Uterus (tissue), 4 donors: ENCODE data around the gene NT5C2. TPM values are rescaled to one million over a fixed set of nuclear protein-coding genes. Genes with fewer than 3 reads are reported as not detected.
"Not testable (repeated sequence)": the region's sequence is repeated elsewhere in the genome, so short reads cannot be mapped to it uniquely, and the experiment has no call there.

Experiments used
- DNase-seq, 2 donors: peaks; one replicate each; pipeline ENCODE4 v3.0.0-alpha.2; 2019 to 2020
- H3K27ac ChIP-seq, 2 donors: fragments of 200-600 bp; sonication (generic); 1 replicate in 1 of 2; 2 replicates in 1 of 2; pipeline ENCODE4 v1.5.1; 2016 to 2018
- H3K27me3 ChIP-seq, 2 donors: fragments of 200-600 bp; sonication (generic); one replicate each; pipeline ENCODE4 v1.5.1; 2018 to 2019; ENCODE audit warnings: control low read depth in 1 of 2
- H3K36me3 ChIP-seq, 2 donors: fragments of 200-600 bp; sonication (generic); one replicate each; pipeline ENCODE4 v1.5.1; 2019; ENCODE audit warnings: control low read depth in 1 of 2
- H3K4me1 ChIP-seq, 2 donors: fragments of 200-600 bp; sonication (generic); one replicate each; pipeline ENCODE4 v1.5.1; 2018 to 2019; ENCODE audit warnings: control low read depth in 1 of 2
- H3K4me3 ChIP-seq, 2 donors: fragments of 200-600 bp; sonication (generic); 1 replicate in 1 of 2; 2 replicates in 1 of 2; pipeline ENCODE4 v1.5.1; 2018 to 2019; ENCODE audit warnings: mild to moderate bottlenecking in 1 of 2
- H3K9me3 ChIP-seq, 2 donors: fragments of 200-600 bp; sonication (generic); one replicate each; pipeline ENCODE4 v1.5.1; 2019; ENCODE audit warnings: control low read depth in 1 of 2
- CTCF ChIP-seq, 4 experiments: fragments of 200-600 bp in 2 of 4; fragments of 450-650 bp in 2 of 4; sonication (generic) in 2 of 4; IDR thresholded peaks; one replicate each; pipeline ENCODE4 v1.5.1; 2016 to 2019; ENCODE audit warnings: antibody characterized with exemption in 4 of 4, mild to moderate bottlenecking in 2 of 4, moderate library complexity in 1 of 4
- POLR2A ChIP-seq, 2 donors: fragments of 450-650 bp; IDR thresholded peaks; one replicate each; pipeline ENCODE4 v1.6.1; 2016; ENCODE audit warnings: antibody characterized with exemption in 2 of 2, mild to moderate bottlenecking in 1 of 2, moderate library complexity in 1 of 2
- intact Hi-C: fragments of 100-400 bp; cut with DNase I; formaldehyde crosslinking; loops from one replicate; pipeline ENCODE4 v1.15.1; 2023; ENCODE audit warnings: low total_unique reads
- total RNA-seq, 4 donors: library from RNA; depleted of rRNA in 3 of 4; stranded (reverse); fragments of >200 nt in 3 of 4; gene quantifications; one replicate each; pipeline versions ENCODE4 v1.1.0 to v1.2.4, GENCODE V29; 2014 to 2023
- donor health status: DM: yes; HTN: yes; CAD: no.

NT5C2 gene
- total RNA-seq, 4 donors from 2014 or later = 12.3 to 134 (median 99.4) TPM

GRCh38 chr10:103192089-103192450, 1.0 kb downstream of the NT5C2 start:
- no peak for DNase-seq
- intact Hi-C loops = no loop called here
- Histone ChIP-seq H3K4me1 (no peaks in the 10 kb centered on the region), H3K36me3 (no peaks in the 10 kb centered on the region), H3K27ac (peak overlapping the region; percentile 90 to 96), H3K9me3 (no peaks in the 10 kb centered on the region), H3K27me3 (no peaks in the 10 kb centered on the region), H3K4me3 (peak overlapping the region; percentile 74 to 95)
- TF ChIP-seq POLR2A (IDR thresholded peaks at IDR 0.05) (no peak), CTCF (IDR thresholded peaks at IDR 0.05) (no peak)

- H3K36me3 ChIP-seq, H3K4me3 ChIP-seq, H3K4me1 ChIP-seq, DNase-seq, H3K9me3 ChIP-seq, intact Hi-C loops, H3K27me3 ChIP-seq: not testable (repeated sequence)
- H3K27ac ChIP-seq = peak overlapping the region in 1 of 2 donors; percentile 96
Observed at GRCh38 chr10:103191198-103191597, 1.9 kb downstream of the NT5C2 start.

- no peak for DNase-seq
- Histone ChIP-seq H3K9me3 (no peaks in the 10 kb centered on the region), H3K27ac (no peak overlapping the region), H3K27me3 (no peaks in the 10 kb centered on the region), H3K4me3 (no peak overlapping the region), H3K36me3 (no peaks in the 10 kb centered on the region), H3K4me1 (no peaks in the 10 kb centered on the region)
- TF ChIP-seq POLR2A (IDR thresholded peaks at IDR 0.05) (no peak), CTCF (IDR thresholded peaks at IDR 0.05) (no peak)
- intact Hi-C loops = no loop called here
Observed at GRCh38 chr10:103188853-103189252, 4.2 kb downstream of the NT5C2 start.

- no peak for TF ChIP-seq POLR2A (IDR thresholded peaks at IDR 0.05)
- no peak for TF ChIP-seq CTCF (IDR thresholded peaks at IDR 0.05)
- no peak for DNase-seq
- no peaks in the 10 kb centered on the region for H3K4me1 ChIP-seq
- no peaks in the 10 kb centered on the region for H3K9me3 ChIP-seq
- H3K36me3 ChIP-seq = no peaks in the 10 kb centered on the region
- H3K4me3 ChIP-seq = no peak overlapping the region
- intact Hi-C loops = no loop called here
- H3K27ac ChIP-seq = no peak overlapping the region
- H3K27me3 ChIP-seq = no peaks in the 10 kb centered on the region
Observed at GRCh38 chr10:103186128-103186527, 6.9 kb downstream of the NT5C2 start.

- intact Hi-C loops = no loop called here
- no peaks in the 10 kb centered on the region for H3K4me1 ChIP-seq
- TF ChIP-seq CTCF (IDR thresholded peaks at IDR 0.05) (no peak), POLR2A (IDR thresholded peaks at IDR 0.05) (no peak)
- no peaks in the 10 kb centered on the region for H3K9me3 ChIP-seq
- no peak overlapping the region for H3K4me3 ChIP-seq
- DNase-seq = no peak
- H3K36me3 ChIP-seq = no peaks in the 10 kb centered on the region
- H3K27ac ChIP-seq = no peak overlapping the region
- no peaks in the 10 kb centered on the region for H3K27me3 ChIP-seq
Observed at GRCh38 chr10:103184615-103185014, 8.5 kb downstream of the NT5C2 start.

- intact Hi-C loops, H3K4me3 ChIP-seq, H3K36me3 ChIP-seq, H3K27ac ChIP-seq, H3K27me3 ChIP-seq, H3K4me1 ChIP-seq, DNase-seq, H3K9me3 ChIP-seq: not testable (repeated sequence)
Observed at GRCh38 chr10:103183991-103184451, 9.1 kb downstream of the NT5C2 start.
